Superior temporal gyrus (tissue), 1 donor: ENCODE measurements around the gene TMC8.
"Not testable (repeated sequence)": the region's sequence is repeated elsewhere in the genome, so short reads cannot be mapped to it uniquely, and the experiment has no call there.

ENCODE experiments used
- DNase-seq: peaks from one replicate; pipeline ENCODE4 v3.0.0-alpha.2; 2016; ENCODE audit errors: extremely low spot score

Gene TMC8

DNA sequence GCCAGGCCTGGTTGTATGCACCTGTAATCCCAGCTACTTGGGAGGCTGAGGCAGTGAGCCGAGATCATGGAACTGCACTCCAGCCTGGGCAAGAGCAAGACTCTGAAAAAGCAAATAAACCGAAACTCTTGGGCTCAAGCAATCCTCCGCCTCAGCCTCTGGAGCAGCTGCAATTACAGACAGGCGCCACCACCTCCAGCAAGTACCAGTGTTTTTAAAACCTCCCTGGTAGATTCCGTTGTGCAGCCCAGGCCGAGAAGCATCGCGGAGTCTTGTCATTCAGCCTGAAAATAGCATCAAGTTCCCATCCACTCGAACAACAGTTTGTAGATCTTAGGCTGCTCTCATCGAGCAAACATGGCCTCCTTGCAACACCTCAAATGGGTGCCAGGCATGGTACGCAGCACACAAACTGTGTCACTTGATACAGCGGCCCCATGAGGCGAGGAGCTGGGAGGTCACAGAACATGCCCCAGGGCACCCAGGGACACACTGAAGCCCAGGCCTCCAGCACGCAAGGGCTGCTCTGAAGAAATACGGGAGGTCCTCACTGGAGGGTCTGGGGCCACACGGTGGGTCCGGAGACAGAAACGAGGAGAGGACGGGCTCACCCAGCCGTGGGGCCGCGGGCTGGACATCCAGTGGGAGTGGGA, 20.1 kb upstream of the TMC8 start:
- DNase-seq, result no peak

DNA sequence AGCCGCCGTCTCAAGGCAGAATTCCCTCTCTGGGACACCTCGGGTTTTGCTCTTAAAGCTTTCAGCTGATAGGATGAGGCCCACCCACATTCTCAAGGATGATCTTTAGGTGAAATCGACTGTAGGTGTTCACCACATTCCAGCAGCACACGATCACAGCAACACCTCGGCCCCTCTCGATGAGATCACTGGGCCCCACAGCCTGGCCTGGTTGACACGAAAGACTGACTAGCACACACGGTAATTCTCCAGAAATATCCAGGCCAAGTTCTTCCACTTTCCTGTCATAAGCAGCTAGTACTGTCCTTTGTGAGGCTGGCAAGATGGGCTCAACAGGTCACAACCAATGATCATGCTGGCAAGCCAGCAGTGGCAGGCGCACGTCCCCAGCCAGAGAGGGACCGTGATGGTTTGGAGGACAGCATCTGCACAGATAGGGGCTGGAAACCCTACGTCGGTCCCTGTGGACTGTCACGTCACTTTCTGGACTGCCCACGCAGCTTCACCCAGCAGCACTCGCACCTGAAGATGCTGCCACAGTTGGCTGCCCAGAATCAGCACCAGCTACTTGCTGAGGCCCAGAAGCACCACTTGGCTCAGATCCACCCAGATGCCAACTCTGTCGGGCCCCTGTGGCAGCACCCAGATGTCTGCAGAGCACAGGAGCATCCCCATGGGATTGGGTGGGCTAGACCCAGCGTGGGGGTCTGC, 19.4 kb upstream of the TMC8 start:
- no peak for DNase-seq

DNA sequence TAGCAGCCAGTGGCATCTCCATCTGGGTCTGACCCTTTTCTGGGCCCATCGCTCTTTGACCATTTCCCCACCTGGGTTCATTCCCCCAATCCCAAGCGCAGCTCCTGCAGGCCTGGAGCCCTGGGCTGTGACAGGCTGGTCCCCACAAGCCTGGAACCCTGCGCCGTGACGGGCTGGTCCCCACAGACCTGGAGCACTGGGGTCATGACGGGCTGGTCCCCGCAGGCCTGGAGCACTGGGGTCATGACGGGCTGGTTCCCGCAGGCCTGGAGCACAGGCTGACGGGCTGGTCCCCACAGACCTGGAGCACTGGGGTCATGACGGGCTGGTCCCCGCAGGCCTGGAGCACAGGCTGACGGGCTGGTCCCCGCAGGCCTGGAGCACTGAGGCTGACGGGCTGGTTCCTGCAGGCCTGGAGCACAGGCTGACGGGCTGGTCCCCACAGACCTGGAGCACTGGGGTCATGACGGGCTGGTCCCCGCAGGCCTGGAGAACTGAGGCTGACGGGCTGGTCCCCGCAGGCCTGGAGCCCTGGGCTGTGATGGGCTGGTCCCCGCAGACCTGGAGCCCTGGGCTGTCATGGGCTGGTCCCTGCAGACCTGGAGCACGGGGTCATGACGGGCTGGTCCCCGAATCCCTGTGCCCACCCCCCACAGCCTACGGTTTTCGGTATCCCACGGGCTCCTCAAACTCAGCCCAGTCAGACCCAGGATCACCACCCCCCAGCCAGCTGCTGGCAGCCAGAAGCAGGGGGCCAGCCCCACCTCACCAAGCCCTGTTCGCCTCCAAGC, 18.6 kb upstream of the TMC8 start:
- no peak for DNase-seq

DNA sequence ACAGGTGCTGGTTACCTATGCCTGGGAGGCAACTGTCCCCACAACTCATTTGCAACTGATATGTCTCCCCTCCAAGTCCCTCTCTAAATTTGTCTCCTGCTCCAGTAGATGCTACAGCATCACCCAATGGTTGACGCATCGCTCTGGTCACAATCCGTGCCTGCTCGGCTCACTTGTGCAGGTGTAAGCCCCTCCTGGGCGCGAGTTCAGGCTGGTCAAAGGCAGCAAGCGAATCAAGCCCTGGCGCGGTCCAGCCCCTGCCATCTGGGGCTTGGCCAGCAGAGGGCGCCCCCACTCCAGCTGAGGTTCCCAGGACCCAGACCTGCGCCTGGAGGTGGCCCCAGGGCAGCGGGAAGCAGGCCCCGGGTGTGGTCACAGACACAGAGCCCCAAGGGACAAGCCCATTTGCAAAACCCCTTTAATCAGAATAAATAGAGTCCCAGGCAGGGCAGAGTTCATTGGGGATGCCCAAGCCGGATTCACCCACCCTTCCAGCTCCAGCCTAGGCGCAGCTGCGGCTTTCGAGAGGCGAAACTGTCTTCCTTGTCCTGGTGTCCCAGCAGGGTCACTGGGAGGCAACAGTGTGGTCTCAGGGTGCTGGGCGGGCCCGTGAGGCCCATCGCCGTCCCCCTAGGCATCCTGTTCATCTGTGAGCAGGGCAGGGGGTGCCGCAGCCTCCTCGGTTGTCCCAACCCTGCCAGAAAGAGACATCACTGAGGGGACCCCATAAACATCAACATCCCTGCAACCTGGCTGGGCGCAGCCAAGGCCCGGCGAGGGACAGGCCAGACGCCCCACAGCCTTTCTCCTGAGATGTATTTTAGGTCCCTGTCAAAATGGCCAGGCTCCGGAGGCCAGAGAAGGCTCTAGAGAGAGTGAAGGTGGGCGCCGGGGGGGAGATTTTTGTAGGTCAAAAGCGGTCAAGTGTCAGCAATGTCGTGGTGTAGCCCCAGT, 17.8 kb upstream of the TMC8 start:
- DNase-seq, result peak; percentile 82

DNA sequence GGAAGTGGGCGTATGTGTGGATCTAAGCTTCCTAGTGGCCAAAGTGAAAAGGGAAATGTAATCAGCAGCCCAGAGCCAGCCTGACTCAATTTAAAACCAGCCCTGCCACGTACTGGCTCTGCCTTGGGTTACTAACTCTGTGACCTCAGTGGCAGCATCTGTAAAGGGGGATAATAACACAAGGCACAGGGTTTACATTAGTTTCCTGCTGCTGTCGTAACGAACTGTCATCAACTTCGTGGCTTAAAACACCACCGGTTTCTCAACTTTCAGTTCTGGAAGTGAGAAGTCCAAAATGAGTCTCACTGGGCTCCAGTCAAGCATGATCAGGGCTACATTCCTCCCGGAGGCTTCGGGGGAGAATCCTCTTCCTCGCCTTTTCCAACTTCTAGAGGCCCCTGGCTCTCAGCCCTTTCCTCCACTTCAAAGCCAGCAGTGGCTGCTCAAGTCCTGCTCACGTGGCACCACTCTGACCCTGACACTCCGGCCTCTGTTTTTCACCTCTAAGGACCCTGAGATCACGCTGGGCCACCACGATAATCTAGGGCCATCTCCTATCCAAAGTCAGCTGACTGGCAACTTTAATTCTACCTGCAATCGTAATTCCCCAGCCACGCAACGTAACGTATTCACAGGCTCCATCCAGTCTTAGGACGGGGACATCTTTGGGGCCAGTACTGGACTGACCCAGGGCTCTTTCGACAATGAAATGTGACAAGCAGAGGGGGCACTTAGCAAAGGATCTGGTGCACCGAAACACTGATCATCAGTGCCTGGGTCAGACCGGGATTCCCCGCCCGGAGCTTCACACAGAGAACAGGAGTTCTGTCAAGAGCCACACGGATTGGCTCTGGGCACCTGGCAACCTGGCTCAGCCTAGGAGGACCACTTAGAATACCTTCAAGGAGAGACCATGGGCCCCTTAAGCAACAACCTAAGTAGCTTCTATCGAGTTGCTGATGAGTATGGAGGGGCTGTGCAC, 16.5 kb upstream of the TMC8 start:
- no peak for DNase-seq

DNA sequence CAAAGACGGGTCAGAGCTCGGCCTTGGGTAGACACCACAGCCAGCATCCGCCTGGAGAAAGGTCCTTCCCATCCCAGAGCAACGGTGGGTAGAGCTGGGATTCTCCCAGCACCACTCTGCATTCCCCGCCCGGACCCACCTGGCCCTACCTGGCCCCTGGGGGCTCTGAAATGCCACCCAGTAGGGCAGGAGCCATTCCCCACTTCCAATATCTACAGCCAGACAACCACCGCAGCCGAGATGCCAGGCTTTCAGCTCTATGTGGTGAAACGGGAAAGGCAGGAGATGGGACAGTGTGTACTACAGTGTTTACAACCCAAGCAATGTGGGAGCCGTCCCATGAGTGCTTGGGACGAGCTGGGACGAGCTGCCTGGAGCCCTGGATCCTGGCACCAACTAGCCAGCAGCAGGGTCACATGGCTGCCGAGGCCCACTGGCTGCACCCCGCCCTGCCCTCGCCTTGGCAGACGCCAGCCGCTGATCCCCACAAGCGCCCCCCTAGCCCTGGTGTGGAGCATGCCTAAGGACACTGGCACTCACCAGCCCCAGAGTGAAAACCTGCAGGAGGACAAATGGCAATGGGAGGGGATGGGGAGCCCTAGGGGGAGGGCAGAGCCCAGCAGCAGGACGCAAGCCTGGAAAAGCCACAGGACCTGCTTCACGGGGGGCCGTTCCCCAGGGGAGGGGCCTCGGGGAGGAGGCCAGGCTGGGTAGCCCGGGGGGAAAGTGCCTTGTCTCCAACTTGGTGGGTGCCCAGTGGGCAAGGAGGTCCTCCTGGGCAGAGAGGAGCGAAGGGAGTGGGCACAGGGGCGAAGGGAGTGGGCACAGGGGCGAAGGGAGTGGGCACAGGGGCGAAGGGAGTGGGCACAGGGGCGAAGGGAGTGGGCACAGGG, 15.5 kb upstream of the TMC8 start:
- peak; percentile 95 for DNase-seq

DNA sequence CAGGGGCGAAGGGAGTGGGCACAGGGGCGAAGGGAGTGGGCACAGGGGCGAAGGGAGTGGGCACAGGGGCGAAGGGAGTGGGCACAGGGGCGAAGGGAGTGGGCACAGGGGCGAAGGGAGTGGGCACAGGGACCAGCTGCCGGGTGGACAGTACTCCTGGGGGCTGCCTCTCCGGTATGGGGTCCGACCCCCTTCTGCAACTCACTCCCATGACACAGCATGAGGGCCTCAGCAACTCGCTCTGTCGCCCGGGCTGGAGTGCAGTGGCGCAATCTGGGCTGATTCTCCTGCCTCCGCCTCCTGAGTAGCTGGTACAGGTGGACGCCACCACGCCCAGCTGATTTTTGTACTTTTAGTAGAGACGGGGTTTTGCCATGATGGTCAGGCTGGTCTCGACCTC, 14.8 kb upstream of the TMC8 start:
- DNase-seq, result not testable (repeated sequence)

DNA sequence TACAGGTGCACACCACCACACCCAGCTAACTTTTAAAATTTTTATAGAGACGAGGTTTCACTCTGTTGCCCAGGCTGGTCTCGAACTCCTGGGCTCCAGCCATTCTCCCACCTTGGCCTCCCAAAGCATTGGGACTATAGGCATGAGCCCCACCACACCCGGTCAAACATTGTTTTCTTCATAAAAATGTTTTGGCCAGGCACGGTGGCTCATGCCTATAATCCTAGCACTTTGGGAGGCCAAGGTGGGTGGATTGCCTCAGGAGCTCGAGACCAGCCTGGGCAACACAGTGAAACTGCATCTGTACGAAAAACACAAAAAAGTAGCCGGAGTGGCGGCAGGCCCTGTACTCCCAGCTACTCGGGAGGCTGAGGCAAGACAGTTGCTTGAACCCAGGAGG, 14.2 kb upstream of the TMC8 start:
- DNase-seq, result no peak

DNA sequence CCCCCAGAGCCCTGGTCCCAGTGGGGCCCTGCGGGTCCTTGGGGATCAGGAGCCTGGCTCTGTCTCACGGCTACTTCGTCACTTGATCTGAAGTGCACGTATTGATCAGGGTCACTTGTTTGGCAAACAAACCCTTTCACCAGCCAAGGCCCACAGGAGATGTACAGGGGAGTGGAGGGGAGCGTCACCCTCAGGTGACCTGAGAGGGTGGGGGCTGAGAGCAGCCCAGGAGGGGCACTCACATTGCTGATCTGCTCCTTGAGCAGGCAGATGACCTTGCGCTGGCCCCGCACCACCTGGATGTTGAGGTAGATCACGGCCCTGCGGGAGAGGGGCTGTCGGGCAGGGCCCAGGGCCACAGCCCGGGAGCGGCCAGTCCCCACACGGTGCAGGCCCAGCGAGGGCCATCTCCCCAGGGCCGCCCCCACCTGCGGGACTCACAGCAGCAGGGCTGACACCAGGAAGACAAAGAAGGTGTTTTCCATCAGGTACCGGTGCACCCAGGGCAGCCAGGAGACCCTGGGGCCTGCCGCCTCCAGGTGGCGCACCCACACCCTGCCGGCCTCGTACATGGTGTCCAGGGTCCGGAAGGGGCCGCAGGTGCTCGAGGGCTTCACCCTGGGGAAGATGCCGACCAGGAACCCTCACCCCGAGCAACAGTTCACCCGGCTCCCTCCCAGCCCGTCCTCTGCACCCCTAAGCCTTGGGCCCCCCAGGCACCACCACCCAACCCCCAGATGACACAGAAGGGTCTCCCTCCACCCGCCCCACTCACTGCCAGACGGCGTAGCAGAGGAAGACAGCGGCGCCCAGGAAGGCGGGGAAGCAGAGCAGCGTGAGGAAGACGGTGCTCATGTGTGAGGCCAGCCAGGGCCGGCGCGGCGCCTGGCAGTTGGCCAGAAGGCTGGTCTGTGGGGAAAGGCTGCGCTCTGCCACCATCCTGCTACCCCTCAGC, 13.3 kb upstream of the TMC8 start:
- no peak for DNase-seq

DNA sequence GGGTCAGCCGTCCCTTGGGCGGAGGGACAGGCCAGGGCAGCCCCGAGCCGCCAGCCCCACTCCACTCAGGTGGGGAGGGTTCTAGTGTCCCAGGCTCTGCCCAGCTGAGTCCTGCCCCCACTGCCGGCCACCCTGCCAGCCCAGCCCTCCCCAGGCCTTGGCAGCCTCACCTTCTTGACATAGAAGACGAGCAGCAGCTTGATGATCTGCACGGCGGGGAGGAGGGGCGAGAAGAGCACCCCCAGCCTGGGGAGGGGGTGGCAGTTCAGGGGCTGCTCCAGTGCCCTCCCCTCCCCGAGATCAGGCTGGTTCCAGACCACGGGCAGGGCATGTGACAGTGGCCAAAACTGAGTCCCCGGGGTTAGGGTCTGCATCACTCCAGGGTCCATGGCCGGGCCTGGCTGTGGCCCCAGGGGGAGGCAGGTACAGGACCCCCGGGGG, 11.8 kb upstream of the TMC8 start:
- no peak for DNase-seq

DNA sequence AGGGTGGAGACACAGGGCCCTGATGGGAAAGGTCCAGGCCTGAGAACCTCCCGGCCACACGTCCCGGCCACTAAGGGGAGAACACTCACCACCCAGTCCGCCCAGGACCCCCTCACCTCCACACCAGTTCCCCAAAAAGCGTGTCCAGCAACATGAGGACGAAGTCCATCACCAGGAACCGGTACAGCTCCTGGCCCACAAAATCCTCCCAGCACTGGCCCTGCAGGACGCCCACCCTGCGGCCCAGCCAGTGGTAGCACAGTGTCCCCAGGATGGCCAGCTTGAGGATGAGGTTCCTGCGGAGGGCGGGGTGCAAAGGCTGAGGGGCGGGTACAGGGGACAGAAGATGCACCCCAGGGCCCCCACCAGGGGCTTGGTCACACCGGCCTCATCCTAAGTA, 10.0 kb upstream of the TMC8 start:
- DNase-seq, result no peak

DNA sequence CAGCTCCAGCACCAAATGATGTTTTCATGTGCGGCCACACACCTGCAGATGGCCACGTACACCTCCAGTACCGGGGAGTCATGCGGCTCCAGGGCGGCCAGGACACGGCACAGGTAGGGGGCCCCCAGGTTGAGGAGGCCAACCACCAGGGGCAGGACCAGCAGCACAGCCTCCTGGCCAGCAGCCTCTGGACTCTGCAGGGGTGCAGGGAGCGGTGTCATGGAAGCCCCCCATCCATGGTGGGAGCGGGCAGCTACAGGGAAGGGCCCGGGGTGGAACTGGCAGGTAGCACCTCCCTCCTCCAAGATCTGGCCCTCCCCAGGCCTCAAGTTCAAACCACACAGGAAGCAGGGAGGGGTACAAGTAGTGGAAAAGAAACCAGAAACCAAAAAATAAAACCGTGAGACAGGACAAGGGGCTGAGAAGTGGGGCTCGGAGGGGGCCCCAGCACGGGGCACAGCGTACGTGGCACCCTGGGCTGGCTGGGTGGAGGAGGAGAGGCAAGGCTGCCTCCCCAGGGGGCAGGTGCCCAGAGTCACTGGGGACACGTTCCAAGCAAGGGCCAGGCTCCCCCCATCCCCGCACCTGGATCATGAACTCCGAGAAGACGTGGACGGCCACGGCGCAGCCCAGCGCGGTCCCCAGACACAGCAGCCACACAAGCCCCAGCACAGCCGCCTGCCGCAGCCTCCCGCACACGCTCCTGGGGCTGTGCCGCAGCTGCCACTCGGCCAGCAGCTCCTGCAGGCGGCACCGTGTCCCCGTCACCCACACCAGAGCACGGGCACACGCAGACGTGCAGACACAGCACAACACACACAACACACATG, 9.4 kb upstream of the TMC8 start:
- DNase-seq, result no peak

DNA sequence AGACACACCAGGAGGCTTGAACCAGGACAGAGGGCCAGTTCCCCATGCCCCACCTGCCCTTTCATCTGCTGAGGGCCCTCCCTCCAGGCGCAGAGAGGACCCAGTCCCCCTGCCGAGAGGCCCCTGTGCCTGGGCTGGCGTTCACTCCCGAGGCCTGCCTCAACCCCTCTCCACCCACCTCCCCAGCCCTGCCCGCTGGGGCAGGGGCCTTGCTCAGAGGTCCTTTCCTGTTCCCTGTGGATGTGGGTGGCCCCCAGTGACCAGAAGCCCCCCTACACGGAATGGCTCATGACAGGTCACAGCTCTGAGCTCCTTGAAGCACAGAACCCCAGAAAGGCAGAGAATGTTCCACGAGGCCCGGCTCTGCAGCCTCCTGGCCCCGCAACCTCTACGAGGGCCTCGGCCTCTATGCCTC, 8.8 kb upstream of the TMC8 start:
- DNase-seq, result no peak

DNA sequence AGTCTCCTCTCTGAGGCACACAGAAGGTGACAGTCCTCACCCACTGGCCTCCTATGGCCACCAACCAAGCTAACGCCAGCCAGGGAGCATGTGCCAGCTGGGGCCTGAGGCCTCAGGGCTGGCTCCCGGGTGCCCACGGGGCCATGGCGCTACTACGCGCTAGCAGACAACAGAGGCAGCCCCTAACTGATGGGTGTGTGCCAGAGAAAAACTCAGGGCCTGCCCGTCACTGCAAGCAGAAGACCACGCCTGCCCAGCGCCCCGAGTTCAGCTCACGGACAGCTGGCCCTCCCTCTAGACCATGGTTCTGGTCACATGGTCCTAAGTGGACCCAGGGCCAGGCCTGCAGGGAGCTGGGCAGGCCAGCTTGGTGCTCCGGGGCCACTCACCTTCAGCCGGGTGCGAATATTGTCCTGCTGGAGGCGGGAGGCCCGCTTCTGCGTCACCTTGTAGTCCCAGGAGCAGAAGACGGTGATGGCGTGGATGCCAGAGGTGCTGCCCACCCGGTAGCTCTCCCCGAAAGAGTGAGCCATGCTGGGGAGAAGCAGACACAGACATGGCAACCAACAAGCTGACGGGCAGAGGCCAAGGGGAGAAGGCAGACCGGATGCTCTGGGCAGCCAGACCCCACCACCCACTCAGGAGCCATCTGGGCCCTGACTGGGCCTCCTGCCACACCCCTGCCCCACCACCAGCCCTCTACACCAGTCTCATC, 8.2 kb upstream of the TMC8 start:
- no peak for DNase-seq

DNA sequence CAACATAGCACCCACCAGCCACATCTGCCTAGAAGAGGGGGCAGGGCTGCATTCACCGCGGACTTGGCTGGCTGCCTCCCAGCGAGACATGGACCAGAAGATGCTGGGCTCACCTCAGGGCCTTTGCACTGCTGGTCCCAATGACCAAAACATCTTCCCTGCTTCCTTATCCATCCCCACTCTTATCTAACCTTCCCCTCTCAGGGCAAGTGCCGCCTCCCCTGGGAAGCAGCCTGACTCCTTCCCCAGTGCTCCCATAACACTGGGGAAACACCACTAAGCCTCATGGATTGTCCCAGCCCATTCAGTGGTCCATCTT, 7.7 kb upstream of the TMC8 start:
- no peak for DNase-seq

DNA sequence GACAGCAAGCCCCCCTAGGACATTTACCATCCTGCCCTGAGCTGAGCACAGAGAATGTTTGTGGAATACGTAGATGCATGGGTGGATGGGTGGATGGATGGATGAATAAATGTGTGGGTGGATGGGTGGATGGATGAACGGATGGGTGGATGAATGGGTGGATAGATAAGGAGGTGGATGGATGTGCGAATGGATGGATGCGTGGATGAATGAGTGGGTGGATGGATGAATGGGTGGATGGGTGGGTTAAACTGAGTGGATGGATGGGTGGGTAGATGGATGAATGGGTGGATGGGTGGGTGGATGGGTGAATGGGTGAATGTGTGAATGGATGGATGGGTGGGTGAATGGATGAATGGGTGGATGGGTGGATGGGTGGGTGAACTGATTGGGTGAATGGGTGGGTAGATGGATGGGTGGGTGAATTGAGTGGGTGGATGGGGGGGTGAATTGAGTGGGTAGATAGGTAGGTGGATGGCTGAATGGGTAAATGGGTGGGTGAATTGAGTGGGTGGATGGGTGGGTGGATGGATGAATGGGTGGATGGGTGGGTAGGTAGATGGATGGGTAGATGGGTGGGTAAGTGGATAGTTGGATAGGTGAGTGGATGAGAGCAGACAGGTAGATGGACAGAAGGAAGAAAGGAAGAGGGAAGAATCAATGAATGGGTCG, 7.2 kb upstream of the TMC8 start:
- no peak for DNase-seq
